HepG2 (cell line): ENCODE results near the gene PCYT2. TPM values are rescaled to one million over a fixed set of nuclear protein-coding genes. Genes with fewer than 3 reads are reported as not detected.

Experiments used
- AGO2 ChIP-seq: fragments of 200-400 bp; formaldehyde crosslinking; optimal IDR thresholded peaks from 2 replicates; pipeline ENCODE3; 2017; ENCODE audit warnings: mild to moderate bottlenecking, low read depth, low read length, moderate library complexity
- CENPBD1 ChIP-seq: sonication (generic); formaldehyde crosslinking; IDR thresholded peaks from 2 replicates; pipeline ENCODE4 v1.8.0; 2022; ENCODE audit warnings: missing genetic modification reagents, low read depth, mild to moderate bottlenecking, borderline replicate concordance
- HCFC1 ChIP-seq: fragments of 150-350 bp; IDR thresholded peaks from 2 replicates; pipeline ENCODE4 v1.6.1; 2014; ENCODE audit warnings: low read depth, low read length
- JARID2 ChIP-seq: sonication (generic); formaldehyde crosslinking; IDR thresholded peaks from 2 replicates; pipeline ENCODE4 v1.8.1; 2023; ENCODE audit warnings: missing genetic modification reagents, inconsistent platforms; ENCODE audit not compliant: insufficient replicate concordance
- MATR3 ChIP-seq: sonication (generic); formaldehyde crosslinking; IDR thresholded peaks from 2 replicates; pipeline ENCODE4 v1.4.0; 2020; ENCODE audit warnings: missing genetic modification reagents
- NBN ChIP-seq: fragments of 450-650 bp; conservative IDR thresholded peaks from 2 replicates; pipeline ENCODE4 v1.6.1; 2017
- PAWR ChIP-seq: sonication (generic); formaldehyde crosslinking; IDR thresholded peaks from 2 replicates; pipeline ENCODE4 v1.4.0; 2020; ENCODE audit warnings: missing genetic modification reagents, mild to moderate bottlenecking, borderline replicate concordance
- RAD21 ChIP-seq: fragments of 450-650 bp; formaldehyde crosslinking; IDR thresholded peaks from 2 replicates; pipeline ENCODE4 v1.5.0; 2020; ENCODE audit warnings: mild to moderate bottlenecking
- RCOR2 ChIP-seq: IDR thresholded peaks from 2 replicates; pipeline ENCODE4 v1.6.1; 2016; ENCODE audit warnings: missing biosample characterization, missing genetic modification reagents
- RXRB ChIP-seq: IDR thresholded peaks from 2 replicates; pipeline ENCODE4 v1.6.1; 2016; ENCODE audit warnings: borderline replicate concordance, missing genetic modification reagents, missing compliant biosample characterization
- ZBTB10 ChIP-seq: sonication (generic); formaldehyde crosslinking; IDR thresholded peaks from 2 replicates; pipeline ENCODE4 v1.4.0; 2020; ENCODE audit warnings: missing genetic modification reagents, borderline replicate concordance
- ZNF235 ChIP-seq: sonication (generic); formaldehyde crosslinking; IDR thresholded peaks from 2 replicates; pipeline ENCODE4 v1.8.1; 2023; ENCODE audit warnings: mild to moderate bottlenecking, missing genetic modification reagents, borderline replicate concordance
- ZNF260 ChIP-seq: sonication (generic); formaldehyde crosslinking; IDR thresholded peaks from 2 replicates; pipeline ENCODE4 v1.4.0; 2020; ENCODE audit warnings: missing genetic modification reagents, low read depth, mild to moderate bottlenecking, borderline replicate concordance
- ZNF274 ChIP-seq: sonication (generic); formaldehyde crosslinking; IDR thresholded peaks from 2 replicates; pipeline ENCODE4 v1.5.1; 2020; ENCODE audit warnings: mild to moderate bottlenecking, missing genetic modification reagents
- ZNF281 ChIP-seq: sonication (generic); formaldehyde crosslinking; IDR thresholded peaks from 2 replicates; pipeline ENCODE4 v1.4.0; 2020; ENCODE audit warnings: missing genetic modification reagents, borderline replicate concordance
- polyA plus RNA-seq, 8 experiments: library from polyadenylated mRNA; depleted of rRNA in 3 of 8; stranded (reverse) in 7 of 8; unstranded in 1 of 8; fragments of >200 nt; fragmentation: Illumina TruSeq in 4 of 8; extraction: Trizol in 4 of 8; gene quantifications; 2 replicates each; pipeline versions ENCODE4 v1.2.1 to v1.2.3, GENCODE V29; 2011 to 2016; ENCODE audit warnings: low read depth in 4 of 8, missing spikeins in 1 of 8, mixed read lengths in 1 of 8; ENCODE audit not compliant: insufficient read depth in 1 of 8
- total RNA-seq, 5 experiments: library from RNA; depleted of rRNA; stranded (reverse); fragments of >200 nt; fragmentation: Illumina TruSeq; extraction: Trizol; gene quantifications; 2 replicates each; pipeline ENCODE4 v1.2.3, GENCODE V29; 2016; ENCODE audit warnings: low read depth in 1 of 5
- TF ChIP-seq, protein P1 (sequence below): sonication (generic); formaldehyde crosslinking; IDR thresholded peaks from 2 replicates; pipeline ENCODE4 v1.4.0; 2020; ENCODE audit warnings: missing genetic modification reagents, borderline replicate concordance

Gene PCYT2
- total and polyA plus RNA-seq, 2 of the 13 experiments (the other 11 are each of a cell fraction or from before 2014, with no cell fraction given) = 147 to 297 TPM

GRCh38 chr17:81854974-81855774 lies 56.0 kb downstream of the PCYT2 start (continued):
- no peak for TF ChIP-seq RCOR2 (CRISPR knock-in tag)
- peak; percentile 95 for TF ChIP-seq AGO2
- no peak for TF ChIP-seq CENPBD1 (CRISPR knock-in tag)
- TF ChIP-seq RXRB = no peak
- no peak for TF ChIP-seq PAWR (CRISPR knock-in tag)
- TF ChIP-seq ZNF235 (CRISPR knock-in tag) = no peak
- TF ChIP-seq ZNF260 (CRISPR knock-in tag) = no peak
- no peak for TF ChIP-seq MATR3 (CRISPR knock-in tag)
- TF ChIP-seq NBN = no peak
- TF ChIP-seq RAD21 = no peak
- TF ChIP-seq HCFC1 = no peak
- TF ChIP-seq ZNF281 (CRISPR knock-in tag) = no peak
- TF ChIP-seq JARID2 (CRISPR knock-in tag) = no peak
- TF ChIP-seq ZBTB10 (CRISPR knock-in tag) = no peak
- TF ChIP-seq ZNF274 (CRISPR knock-in tag) = 0 out of 2 replicates have a peak, but pooled peaks have one; percentile 42
- TF ChIP-seq, protein P1, sequence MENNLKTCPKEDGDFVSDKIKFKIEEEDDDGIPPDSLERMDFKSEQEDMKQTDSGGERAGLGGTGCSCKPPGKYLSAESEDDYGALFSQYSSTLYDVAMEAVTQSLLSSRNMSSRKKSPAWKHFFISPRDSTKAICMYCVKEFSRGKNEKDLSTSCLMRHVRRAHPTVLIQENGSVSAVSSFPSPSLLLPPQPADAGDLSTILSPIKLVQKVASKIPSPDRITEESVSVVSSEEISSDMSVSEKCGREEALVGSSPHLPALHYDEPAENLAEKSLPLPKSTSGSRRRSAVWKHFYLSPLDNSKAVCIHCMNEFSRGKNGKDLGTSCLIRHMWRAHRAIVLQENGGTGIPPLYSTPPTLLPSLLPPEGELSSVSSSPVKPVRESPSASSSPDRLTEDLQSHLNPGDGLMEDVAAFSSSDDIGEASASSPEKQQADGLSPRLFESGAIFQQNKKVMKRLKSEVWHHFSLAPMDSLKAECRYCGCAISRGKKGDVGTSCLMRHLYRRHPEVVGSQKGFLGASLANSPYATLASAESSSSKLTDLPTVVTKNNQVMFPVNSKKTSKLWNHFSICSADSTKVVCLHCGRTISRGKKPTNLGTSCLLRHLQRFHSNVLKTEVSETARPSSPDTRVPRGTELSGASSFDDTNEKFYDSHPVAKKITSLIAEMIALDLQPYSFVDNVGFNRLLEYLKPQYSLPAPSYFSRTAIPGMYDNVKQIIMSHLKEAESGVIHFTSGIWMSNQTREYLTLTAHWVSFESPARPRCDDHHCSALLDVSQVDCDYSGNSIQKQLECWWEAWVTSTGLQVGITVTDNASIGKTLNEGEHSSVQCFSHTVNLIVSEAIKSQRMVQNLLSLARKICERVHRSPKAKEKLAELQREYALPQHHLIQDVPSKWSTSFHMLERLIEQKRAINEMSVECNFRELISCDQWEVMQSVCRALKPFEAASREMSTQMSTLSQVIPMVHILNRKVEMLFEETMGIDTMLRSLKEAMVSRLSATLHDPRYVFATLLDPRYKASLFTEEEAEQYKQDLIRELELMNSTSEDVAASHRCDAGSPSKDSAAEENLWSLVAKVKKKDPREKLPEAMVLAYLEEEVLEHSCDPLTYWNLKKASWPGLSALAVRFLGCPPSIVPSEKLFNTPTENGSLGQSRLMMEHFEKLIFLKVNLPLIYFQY = no peak
